GM19239 (cell line): ENCODE data around the gene GOLGA8B.
"Not testable (repeated sequence)": the region's sequence is repeated elsewhere in the genome, so short reads cannot be mapped to it uniquely, and the experiment has no call there.

Experiments used
- DNase-seq: peaks from one replicate; pipeline ENCODE4 v3.0.0; 2011; ENCODE audit warnings: low spot score; ENCODE audit not compliant: insufficient read length
- FAIRE-seq: peaks from 2 replicates; lab custom pipeline; 2011; peaks lifted over from hg19 to GRCh38; lab: Jason Lieb, UNC

Gene GOLGA8B

GRCh38 chr15:34598799-34599585, 15.5 kb upstream of the GOLGA8B start:
- FAIRE-seq (no peak), DNase-seq (no peak)

GRCh38 chr15:34597316-34597715, 13.9 kb upstream of the GOLGA8B start:
- FAIRE-seq = no peak

GRCh38 chr15:34594361-34594760, 10.9 kb upstream of the GOLGA8B start:
- FAIRE-seq (no peak), DNase-seq (no peak)

More at GRCh38 chr15:34597316-34597715, 13.9 kb upstream of the GOLGA8B start:
- no peak for DNase-seq

- DNase-seq = no peak
- no peak for FAIRE-seq
These were observed 7.9 kb upstream of the GOLGA8B start for GRCh38 chr15:34591306-34591705.

- FAIRE-seq = peak; percentile 89
- DNase-seq = no peak
These were observed 4.7 kb upstream of the GOLGA8B start for GRCh38 chr15:34588046-34588674.

- FAIRE-seq, DNase-seq: not testable (repeated sequence)
These were observed 2.5 kb upstream of the GOLGA8B start for GRCh38 chr15:34585966-34586365.

GRCh38 chr15:34584996-34585395, 1.5 kb upstream of the GOLGA8B start:
- DNase-seq (no peak), FAIRE-seq (no peak)

GRCh38 chr15:34584330-34584668, 848 bp upstream of the GOLGA8B start:
- FAIRE-seq = no peak
- no peak for DNase-seq

GRCh38 chr15:34582461-34583371, 735 bp downstream of the GOLGA8B start:
- DNase-seq = peak; percentile 53
- peak; percentile 44 for FAIRE-seq

- DNase-seq = not testable (repeated sequence)
- peak; percentile 23 for FAIRE-seq
These were observed 1.6 kb downstream of the GOLGA8B start for GRCh38 chr15:34581687-34582460.

GRCh38 chr15:34581043-34581365, 2.4 kb downstream of the GOLGA8B start:
- no peak for FAIRE-seq
- no peak for DNase-seq

GRCh38 chr15:34580251-34581042, 3.0 kb downstream of the GOLGA8B start:
- DNase-seq, FAIRE-seq: not testable (repeated sequence)

- no peak for DNase-seq
- FAIRE-seq = no peak
These were observed 5.2 kb downstream of the GOLGA8B start for GRCh38 chr15:34578283-34578674.

- FAIRE-seq, DNase-seq: not testable (repeated sequence)
These were observed 5.7 kb downstream of the GOLGA8B start for GRCh38 chr15:34577658-34578282.

- DNase-seq, FAIRE-seq: not testable (repeated sequence)
These were observed 8.4 kb downstream of the GOLGA8B start for GRCh38 chr15:34575035-34575434.

- not testable (repeated sequence) for FAIRE-seq, DNase-seq
These were observed 10.5 kb downstream of the GOLGA8B start for GRCh38 chr15:34572921-34573320.

- not testable (repeated sequence) for FAIRE-seq, DNase-seq
These were observed 11.3 kb downstream of the GOLGA8B start for GRCh38 chr15:34572019-34572641.

GRCh38 chr15:34569670-34570396, 13.6 kb downstream of the GOLGA8B start:
- FAIRE-seq, DNase-seq: not testable (repeated sequence)
